Stimulated activated CD4-positive, alpha-beta T cell treated with anti-CD3 and anti-CD28 coated beads, Interleukin-15, amount 100 ng/mL, for 1 hour (primary cell): ENCODE data around the gene RGS19.
A peak's percentile ranks its signal among the peaks of the same experiment; 100 is the strongest.

Experiments
- DNase-seq, 2 donors: peaks; one replicate each; pipeline ENCODE4 v3.0.0-alpha.2; 2020; ENCODE audit warnings: low read depth in 1 of 2, low spot score in 1 of 2

The RGS19 gene

DNA sequence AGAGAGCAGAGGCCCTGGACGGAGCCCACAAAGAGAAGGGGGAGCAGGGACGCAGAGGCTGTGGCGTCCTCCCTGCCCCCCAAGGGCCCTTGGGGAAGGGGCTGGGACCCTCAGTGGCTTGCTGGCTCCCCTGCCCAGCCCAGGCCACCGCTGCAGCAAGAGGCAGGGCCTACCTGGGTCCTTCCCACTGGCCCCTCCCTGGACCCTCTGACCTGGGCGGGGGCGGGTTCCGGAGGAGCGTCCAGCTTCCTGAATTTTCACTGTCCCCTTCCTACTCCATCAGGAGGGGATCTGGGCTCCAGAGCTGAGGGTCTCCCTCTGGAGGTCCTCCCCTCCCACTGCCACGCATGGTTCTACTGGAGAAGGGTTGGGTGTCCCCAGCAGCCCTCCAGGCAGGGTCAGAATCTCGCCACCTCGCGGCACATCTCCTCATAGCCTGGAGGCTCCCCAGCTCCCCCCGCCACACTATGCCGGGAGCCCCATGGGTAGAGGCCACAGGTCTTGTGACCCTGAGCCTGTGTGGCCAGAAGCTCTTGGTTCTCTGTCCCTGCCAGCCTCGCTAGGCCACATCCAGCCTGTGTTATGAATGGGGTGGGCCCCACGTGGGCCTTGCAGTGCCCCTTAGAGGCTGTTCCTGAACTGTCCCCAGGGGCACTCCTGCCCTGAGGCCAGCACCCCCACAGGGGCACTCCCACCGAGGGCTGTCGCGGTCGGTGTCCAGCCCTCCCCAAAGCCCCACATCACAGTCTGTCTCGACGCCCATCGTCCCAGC, 28.9 kb downstream of the RGS19 start:
- no peak for DNase-seq

DNA sequence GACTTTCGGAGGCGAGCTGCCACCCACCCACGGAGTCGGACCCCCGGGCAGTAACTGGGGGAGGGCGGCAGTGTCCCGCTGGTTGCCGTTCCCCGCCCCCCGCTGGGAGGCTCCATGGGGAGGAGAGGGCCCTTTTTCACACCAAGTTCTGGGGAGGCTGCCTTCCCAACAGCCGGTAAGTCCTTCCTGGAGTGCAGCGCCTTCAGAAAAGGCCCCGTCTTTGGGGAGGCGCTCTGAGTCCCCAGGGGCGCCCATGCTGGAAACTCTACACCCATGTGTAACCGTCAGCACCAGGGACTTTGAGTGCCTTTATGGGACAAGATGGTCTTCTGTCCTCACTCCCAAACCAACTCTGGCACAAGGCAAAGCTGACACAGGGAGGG, 29.4 kb downstream of the RGS19 start:
- DNase-seq, result no peak

DNA sequence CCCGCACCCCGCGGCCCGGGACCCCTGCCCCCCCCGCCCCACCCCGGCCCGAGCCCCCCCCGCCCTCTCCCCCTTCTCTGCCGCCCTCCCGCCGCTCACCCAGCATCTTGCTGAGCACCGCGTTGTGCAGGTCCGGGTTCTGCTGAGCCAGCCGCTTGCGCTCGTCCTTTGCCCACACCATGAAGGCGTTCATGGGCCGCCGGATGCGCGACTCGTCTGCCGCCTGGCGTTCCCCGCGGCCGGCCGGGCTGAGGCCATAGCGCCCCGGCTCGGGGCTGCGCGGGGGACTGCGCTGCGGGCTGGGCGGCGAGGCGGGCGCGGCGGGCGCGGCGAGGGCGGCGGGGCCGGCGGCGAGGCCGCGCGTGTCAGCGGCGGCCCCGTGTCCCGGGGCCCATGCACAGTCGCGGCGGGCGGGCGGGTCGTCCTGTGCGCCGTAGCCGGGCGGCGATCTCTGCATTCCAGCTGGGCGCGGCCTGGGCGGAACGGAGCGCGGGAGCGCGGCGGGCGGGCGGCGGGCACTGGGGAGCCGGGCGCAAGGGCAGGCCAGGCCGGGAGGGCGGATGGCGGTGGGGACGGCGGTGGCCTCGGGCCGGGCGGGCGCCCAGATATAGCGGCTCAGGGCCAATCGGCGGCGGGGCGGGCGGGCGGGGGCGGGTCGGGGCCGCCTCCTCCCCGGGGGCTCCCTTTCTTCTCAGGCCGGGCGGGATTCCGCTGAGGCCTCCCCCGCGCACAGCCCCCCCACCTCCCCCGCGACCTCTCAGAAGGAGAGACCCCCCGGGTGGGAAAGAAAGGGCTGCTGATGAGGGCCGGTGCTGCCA, 30.0 kb downstream of the RGS19 start, which contains the start of gene SOX18:
TSS of gene SOX18 (minus strand) at position 580 of the 818 bp plus-strand sequence. CDS start at position 457, 123 bp downstream.
- no peak for DNase-seq

DNA sequence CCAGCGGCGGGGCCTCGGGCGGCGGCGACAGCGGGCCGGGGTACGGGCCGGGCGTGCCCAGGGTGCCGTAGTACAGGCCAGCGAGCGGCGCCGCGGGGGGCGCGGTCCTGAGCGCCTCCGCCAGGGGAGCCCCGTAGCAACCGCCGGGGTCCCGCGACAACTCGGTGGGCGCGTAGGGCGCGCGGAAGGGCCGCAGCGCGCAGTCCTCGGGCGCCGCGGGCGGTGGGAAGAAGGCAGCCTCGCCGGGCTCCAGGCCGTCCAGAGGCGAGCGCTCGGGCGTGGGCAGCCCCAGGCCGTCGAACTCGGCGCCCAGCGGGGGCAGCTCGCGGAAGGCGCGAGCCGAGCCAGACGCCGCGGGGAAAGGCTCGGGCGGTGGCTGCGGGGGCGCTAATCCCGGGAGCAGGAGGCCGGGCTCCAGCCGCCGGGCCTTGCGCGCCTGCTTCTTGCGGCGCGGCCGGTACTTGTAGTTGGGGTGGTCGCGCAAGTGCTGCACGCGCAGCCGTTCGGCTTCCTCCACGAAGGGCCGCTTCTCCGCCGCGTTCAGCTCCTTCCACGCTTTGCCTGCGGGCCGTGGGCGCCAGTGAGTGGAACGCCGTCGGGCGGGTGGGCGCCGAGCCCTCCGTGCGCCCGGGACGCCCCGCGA, 30.8 kb downstream of the RGS19 start:
- DNase-seq, result no peak

- no peak for DNase-seq
These were observed 31.3 kb downstream of the RGS19 start for GRCh38 chr20:64047968-64048401.

DNA sequence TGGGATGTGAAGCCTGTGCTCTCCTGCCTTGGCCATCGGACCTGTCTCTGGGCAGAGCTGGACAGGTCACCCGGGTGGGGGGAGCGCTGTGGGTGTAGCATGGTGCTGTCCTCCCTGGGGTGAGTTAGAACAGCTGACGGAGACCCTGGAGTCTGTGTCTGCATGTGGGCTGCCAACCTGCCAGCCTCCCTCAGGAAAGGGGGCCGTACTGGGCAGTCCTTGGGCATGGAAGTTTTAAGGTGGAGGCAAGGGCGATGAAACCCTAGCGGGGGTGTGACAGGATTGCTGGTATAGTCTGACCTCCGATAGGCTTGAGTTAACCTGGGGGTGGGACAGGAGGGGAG, 32.3 kb downstream of the RGS19 start:
- DNase-seq, result no peak

DNA sequence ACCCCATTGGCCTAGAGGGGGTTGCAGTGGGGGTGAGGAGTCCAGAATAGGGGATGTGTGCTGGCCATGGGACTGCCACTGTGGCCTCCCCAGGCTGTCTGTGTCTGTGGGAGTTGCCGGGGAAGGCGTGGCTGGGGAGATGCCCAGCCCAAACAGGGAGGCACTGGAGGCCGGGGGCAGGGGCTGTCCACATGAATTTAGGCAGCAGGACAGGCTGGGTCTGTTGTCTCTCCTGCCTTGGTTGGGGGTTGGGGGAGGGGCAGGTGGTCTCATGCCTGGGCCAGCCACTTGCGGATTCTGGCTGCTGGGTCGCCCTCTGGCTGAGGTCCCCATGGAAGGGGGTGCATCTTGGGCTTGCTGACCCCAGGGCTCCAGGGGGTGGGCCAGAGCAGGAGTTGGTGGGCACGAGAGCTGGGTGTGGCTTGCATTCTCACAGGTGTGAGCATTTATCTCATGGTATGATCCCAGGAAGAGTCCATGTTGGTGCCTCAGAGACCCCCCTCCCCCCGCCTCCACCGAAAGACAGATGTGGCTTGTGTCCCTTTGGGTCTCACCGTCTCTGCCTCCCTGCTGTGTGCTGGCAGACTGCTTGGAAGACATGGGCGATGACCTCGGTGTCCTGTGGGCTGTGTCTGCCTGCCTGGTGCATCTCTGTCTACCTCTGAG, 33.8 kb downstream of the RGS19 start:
- DNase-seq, result no peak

DNA sequence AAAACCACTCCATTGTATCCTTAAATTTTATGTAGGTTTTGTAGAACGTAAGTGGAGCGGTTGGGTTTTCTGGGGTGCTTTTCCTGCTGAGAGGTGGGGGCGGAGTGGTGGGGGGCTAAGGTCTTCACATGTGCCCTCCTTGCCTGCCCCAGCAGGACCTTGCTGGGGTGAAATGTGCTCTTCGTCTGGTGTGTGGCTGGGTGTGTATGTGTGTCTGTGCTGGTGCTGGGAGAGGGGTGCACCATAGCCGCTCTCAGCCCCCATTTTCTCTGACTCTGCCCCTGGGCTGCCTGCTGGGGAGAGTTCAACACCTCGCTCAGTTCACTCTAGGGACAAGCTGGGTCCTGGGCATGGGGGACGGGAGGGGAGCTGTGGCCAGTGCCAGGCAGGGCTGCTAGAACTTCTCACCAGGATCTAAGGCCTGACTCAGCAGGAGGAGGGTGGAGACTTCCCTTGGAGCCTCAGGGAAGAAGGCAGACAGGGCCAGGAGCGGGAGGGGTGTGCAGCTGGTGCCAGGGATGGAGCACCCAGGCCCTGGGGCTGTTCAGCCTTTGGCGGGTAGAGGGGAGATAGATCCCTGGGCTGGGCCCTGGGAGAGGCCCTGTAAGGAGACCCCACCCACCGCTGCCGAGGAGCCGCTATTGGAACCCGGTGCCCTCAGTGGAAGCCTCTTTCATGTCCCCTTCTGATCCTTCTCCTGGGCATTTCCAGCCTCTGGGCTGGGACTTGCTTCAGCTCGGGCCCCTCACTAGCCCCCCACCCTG, 34.7 kb downstream of the RGS19 start:
- DNase-seq, result no peak

GRCh38 chr20:64043768-64044167, 35.5 kb downstream of the RGS19 start:
- DNase-seq, result no peak

DNA sequence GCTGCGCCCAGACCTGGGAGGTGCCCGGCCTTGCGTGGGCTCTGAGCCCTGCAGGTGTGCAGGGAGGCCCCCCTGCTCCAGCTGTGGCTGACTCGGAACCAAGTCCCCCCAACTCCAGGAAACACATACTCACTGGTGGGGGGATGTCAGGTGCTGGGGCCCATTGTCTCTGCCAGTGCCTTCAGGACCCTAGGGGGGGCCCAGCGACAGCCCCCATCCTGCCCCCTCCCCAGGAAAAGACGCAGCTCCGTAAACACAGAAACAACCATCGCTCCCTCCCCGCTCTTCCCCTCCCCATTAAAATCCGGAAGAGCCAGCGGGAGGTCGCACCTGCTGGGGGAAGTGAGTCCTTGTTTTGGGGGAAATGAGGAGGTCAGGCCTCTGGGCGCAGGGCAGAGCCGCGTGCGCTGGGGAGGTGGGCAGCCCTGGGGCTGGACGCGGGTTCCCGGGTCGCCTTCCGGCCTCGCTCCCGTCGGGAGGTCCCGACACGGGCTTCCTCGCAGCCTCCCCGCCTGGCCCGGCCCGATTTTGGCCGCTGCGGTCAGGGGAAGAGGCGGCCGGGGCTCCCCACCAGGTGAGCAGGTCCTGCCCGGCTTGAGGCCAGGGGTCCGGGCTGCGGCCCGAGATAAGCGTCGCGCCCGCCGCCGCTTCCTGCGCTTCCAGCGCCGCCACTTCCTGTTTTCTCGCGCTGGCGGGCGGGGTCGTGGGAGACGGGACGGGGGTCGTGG, 37.1 kb downstream of the RGS19 start:
- DNase-seq, result no peak

DNA sequence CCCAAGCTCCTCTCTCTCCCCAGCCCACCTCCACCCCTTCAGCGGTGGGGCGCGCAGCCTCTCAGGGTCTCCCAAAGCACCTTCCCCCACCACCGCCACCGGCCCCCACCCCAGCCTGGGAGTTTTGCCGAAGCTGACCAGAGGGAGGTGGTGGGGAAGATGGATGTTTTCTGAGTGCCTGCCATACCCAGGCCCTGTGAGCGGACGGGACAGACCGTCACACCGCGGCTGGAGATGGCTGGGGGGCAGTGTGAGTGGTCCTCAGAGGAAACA, 37.6 kb downstream of the RGS19 start:
- no peak for DNase-seq

DNA sequence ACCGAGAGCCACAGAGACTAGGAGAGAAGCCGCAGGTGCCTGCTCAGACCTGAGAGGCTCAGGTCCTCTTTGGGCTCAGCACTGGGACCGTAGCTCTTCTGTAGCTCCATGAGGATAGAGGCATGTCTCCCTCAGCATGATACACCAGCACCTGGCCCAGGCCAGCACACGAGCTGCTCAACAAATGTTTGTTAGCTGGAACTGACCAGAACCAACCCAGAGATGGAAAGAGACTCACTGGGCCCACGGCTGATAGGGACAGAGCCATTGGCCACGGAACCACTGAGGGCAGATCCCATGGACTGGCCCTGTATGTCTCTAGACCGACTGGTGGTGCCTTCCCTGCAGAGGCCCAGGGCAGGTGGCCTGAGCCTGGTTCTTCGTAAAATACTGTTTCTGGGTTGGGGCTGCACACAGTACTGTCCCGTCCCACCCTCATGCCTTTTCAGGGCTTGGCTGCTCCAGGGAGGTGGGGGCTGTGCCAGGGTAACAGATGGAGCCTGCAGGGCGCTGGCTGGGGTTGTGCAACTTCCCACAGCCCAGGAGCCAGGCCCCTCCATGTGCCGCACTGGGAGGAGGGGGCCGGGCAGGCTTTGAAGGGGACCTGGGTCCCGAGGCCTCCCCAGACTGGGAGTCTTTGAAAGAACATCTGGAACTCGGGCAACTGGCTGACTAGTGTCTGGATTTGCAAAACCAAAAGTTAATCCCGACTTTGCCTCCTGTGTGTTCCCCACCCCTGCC, 38.1 kb downstream of the RGS19 start:
- DNase-seq, result no peak

DNA sequence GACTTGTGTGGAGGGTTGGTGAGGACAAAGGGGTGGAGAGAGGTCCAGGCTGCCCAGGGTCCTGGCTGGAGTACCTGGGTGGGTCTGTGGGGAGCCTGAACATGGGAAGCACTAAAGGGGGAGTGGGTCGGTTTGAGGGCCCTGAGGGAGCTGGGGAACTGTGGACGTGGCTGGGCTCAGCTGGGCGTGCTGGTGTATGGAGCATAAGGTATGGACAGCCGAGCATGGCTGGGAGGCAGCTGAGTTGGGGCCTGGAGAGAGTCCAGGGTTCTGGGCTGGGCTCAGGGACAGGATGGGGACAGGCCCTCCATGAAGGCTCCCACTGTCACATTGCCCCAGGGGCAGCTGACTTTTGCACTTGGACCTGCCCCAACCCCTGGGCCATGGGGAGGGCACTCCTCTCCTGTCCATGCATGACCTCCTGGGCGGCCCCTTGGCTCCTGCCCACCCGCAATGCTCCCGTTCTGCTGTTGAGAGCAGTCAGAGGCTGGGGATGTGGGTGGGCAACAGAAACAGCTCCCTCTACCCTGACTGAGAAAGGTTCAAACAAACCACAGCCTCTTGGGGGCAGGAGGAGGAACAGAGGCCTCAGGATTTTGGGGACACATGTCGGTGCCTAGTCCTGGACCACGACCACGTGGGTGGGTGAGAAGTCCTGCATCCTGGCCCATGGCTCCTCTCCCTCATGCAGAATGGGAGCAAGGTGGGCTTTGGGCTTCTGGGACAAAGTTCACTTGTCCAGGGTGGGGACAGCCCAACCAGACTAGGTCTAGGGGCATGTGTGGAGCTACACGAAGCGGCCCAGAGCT, 38.9 kb downstream of the RGS19 start:
- no peak for DNase-seq

DNA sequence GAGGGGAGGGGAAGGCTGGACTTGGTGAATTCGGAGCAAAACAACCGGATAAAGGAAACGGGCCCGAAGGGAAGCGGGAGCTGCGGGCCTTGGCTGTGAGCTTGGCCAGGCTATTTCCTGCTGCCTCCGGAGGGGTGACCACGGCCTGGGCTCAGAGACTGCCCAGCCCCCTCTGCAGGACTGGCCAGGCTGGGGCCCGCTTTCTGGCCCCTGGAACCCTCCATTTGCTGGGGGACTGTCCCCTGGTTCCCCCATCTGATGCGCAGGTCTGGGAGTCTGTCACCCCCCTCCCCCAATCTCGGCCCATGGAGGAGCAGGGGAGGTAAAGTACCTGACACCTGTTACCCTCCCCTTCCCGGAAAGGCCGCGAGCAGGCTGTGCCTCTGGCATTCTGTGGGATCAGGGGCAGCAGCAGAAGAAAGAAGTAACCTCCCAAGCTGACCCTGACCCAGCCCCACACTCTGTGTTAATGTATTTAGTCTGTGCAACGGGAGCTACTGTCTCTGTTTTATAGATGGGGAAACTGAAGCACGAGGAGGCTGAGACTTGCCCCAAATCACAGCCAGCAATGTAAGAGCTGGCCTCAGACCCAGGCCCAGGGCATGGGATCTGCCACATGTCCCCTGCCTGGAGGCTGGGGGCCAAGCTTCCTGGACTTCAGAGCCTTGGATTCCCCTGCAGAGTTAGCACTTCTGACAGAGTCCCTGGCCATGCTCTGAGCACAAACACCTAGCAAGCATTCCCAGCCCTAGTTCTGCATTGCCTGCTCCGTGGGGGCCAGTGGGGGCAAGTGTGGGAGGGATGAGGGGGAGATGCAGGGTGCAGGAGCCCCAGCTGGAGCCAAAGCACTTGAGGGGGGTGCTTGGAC, 39.8 kb downstream of the RGS19 start:
- no peak for DNase-seq

GRCh38 chr20:64038565-64039292, 40.6 kb downstream of the RGS19 start:
- DNase-seq, result peak; percentile 60 to 71

GRCh38 chr20:64038224-64038564, 41.1 kb downstream of the RGS19 start:
- no peak for DNase-seq

DNA sequence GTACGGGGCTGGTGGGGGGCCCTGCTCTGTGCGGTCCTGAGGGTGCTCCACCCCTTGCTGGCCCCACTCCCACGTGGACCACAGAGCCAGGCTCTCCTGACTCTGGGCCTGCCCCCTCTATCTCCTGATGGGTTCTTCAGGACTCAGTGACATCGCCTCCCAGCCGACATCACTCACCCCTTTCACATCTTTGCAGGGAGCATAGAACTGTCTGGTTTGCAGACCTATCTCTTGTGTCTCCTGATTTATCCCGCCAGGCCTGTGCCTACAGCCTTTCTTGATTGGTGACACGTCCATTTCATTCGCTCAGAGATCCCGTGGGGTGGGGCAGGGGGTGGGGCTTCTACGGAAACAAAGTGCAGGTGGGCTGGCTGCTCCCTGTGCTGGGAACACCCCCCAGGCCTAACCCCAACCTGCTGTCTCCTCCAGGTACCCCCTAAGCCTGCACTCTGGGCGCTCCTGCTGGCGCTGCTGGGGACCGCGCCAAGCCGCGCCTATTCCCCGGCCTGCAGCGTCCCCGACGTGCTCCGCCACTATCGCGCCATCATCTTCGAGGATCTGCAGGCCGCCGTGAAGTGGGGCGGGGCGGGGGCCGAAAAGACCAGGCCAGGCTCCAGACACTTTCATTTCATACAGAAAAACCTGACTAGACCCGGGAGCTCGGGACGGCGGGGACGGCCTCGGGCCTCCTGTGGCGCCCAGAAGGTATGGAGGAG, 41.7 kb downstream of the RGS19 start:
- no peak for DNase-seq
